K562 (cell line): Measurements from ENCODE around the gene AFF1. TPM values are rescaled to one million over a fixed set of nuclear protein-coding genes. Genes with fewer than 3 reads are reported as not detected.

Experiments used
- EGR1 ChIP-seq: fragments of 450-650 bp; conservative IDR thresholded peaks from 2 replicates; pipeline ENCODE4 v1.6.1; 2017; ENCODE audit warnings: mild to moderate bottlenecking
- JUN ChIP-seq, 2 experiments: sonication (generic) in 1 of 2; formaldehyde crosslinking in 1 of 2; IDR thresholded peaks; 2 replicates each; pipeline versions ENCODE4 v1.6.1 to v1.8.0; 2012 to 2022; ENCODE audit warnings: borderline replicate concordance in 2 of 2, mild to moderate bottlenecking in 2 of 2, improper control_type of control experiment in 1 of 2, low read depth in 1 of 2, low read length in 1 of 2, missing genetic modification reagents in 1 of 2
- MECOM ChIP-seq: fragments of 250-450 bp; sonication (Bioruptor Pico); IDR thresholded peaks from 2 replicates; pipeline ENCODE4 v1.8.0; 2022; ENCODE audit warnings: inconsistent platforms
- NFIC ChIP-seq: fragments of 450-650 bp; IDR thresholded peaks from 2 replicates; pipeline ENCODE4 v1.6.1; 2017; ENCODE audit warnings: mild to moderate bottlenecking, inconsistent platforms
- TGIF2 ChIP-seq: sonication (generic); formaldehyde crosslinking; IDR thresholded peaks from 2 replicates; pipeline ENCODE4 v1.8.1; 2022; ENCODE audit warnings: mild to moderate bottlenecking, missing genetic modification reagents, moderate library complexity
- USF1 ChIP-seq: sonication (generic); formaldehyde crosslinking; IDR thresholded peaks from 2 replicates; pipeline ENCODE4 v1.9.0; 2022; ENCODE audit warnings: mild to moderate bottlenecking, missing genetic modification reagents
- polyA plus RNA-seq, 8 experiments: library from polyadenylated mRNA; depleted of rRNA in 4 of 8; stranded (reverse) in 5 of 8; unstranded in 3 of 8; fragments of >200 nt; fragmentation: Nextera tagmentation in 2 of 8; fragmentation: Illumina TruSeq in 1 of 8; extraction: Ambion mirVana in 2 of 8; extraction: Trizol in 1 of 8; gene quantifications; 2 replicates each; pipeline versions ENCODE4 v1.2.1 to v1.2.3, GENCODE V29; 2011 to 2014; ENCODE audit warnings: inconsistent platforms in 1 of 8, missing spikeins in 1 of 8
- total RNA-seq, 7 experiments: library from RNA; depleted of rRNA in 6 of 7; stranded (reverse); fragments of >200 nt in 6 of 7; fragmentation: Illumina TruSeq in 2 of 7; extraction: Trizol in 2 of 7; gene quantifications; 2 replicates each; pipeline versions ENCODE4 v1.2.1 to v1.2.3, GENCODE V29; 2011 to 2021; ENCODE audit warnings: low replicate concordance in 1 of 7
- TF ChIP-seq, protein P1 (sequence below): fragments of 450-650 bp; IDR thresholded peaks from 2 replicates; pipeline ENCODE4 v1.6.1; 2016; ENCODE audit warnings: low read depth

AFF1 gene
- total and polyA plus RNA-seq, 9 of the 15 experiments (the other 6 are each of a cell fraction or from before 2014, with no cell fraction given): 4.1 to 47.5 (median 17.2) TPM

DNA sequence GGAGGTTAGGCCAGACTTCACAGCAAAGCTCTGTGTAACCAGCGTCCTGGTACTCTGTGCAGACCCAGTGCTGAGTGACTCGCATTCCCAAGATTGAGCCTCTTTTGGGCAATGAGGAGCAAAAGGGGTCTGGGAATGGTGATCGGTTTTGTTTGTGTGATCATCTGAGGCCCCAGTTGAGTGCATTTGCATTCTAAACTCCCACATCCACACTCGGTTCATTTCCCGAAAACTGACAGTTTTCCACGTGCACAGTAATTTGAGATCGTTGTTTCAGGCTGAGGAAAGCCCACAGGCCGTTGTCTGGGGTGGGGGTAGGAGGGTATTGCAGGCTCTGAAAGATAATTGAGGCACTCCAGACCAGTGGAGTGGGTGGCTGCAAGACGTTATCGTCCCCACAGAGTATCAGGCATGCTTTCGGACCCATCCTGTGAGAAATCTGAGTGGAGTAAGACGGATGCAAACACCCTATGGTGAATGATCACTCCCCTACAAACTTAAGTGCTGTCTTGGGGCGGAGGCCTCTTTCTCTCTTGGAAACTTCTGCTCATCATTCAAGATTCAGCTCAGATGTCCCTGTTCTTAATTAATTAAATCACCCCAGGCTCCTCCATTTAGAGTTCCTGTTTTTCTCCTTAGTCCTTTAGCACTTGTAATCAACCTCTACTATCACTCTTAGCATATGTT lies 96.1 kb downstream of the AFF1 start (continued):
- TF ChIP-seq, protein P1, sequence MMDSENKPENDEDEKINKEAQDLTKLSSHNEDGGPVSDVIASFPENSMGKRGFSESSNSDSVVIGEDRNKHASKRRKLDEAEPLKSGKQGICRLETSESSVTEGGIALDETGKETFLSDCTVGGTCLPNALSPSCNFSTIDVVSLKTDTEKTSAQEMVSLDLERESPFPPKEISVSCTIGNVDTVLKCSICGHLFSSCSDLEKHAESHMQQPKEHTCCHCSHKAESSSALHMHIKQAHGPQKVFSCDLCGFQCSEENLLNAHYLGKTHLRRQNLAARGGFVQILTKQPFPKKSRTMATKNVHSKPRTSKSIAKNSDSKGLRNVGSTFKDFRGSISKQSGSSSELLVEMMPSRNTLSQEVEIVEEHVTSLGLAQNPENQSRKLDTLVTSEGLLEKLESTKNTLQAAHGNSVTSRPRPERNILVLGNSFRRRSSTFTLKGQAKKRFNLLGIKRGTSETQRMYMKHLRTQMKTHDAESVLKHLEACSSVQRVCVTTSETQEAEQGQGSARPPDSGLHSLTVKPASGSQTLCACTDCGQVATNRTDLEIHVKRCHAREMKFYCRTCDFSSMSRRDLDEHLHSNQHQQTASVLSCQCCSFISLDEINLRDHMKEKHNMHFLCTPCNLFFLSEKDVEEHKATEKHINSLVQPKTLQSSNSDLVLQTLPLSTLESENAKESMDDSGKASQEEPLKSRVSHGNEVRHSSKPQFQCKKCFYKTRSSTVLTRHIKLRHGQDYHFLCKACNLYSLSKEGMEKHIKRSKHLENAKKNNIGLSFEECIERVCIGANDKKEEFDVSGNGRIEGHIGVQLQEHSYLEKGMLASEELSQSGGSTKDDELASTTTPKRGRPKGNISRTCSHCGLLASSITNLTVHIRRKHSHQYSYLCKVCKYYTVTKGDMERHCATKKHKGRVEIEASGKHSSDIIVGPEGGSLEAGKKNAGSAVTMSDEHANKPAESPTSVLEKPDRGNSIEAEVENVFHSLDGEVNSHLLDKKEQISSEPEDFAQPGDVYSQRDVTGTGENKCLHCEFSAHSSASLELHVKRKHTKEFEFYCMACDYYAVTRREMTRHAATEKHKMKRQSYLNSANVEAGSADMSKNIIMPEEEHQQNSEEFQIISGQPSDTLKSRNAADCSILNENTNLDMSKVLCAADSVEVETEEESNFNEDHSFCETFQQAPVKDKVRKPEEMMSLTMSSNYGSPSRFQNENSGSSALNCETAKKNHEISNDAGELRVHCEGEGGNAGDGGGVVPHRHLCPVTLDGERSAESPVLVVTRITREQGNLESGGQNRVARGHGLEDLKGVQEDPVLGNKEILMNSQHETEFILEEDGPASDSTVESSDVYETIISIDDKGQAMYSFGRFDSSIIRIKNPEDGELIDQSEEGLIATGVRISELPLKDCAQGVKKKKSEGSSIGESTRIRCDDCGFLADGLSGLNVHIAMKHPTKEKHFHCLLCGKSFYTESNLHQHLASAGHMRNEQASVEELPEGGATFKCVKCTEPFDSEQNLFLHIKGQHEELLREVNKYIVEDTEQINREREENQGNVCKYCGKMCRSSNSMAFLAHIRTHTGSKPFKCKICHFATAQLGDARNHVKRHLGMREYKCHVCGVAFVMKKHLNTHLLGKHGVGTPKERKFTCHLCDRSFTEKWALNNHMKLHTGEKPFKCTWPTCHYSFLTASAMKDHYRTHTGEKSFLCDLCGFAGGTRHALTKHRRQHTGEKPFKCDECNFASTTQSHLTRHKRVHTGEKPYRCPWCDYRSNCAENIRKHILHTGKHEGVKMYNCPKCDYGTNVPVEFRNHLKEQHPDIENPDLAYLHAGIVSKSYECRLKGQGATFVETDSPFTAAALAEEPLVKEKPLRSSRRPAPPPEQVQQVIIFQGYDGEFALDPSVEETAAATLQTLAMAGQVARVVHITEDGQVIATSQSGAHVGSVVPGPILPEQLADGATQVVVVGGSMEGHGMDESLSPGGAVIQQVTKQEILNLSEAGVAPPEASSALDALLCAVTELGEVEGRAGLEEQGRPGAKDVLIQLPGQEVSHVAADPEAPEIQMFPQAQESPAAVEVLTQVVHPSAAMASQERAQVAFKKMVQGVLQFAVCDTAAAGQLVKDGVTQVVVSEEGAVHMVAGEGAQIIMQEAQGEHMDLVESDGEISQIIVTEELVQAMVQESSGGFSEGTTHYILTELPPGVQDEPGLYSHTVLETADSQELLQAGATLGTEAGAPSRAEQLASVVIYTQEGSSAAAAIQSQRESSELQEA: no peak
- TF ChIP-seq JUN (IDR thresholded peaks at IDR 0.05; ENCODE audit: borderline replicate concordance, low read depth, low read length): peak; percentile 16; the same call in 1 of the 2 replicates
- TF ChIP-seq JUN (CRISPR knock-in tag; IDR thresholded peaks at IDR 0.05; ENCODE audit: borderline replicate concordance): no peak
- TF ChIP-seq USF1 (CRISPR knock-in tag): no peak
- TF ChIP-seq MECOM (CRISPR knock-in tag): 0 out of 2 replicates have a peak, but pooled peaks have one; percentile 50
- TF ChIP-seq EGR1: peak; percentile 85
- TF ChIP-seq TGIF2 (CRISPR knock-in tag): peak; percentile 93
- TF ChIP-seq NFIC: no peak
